Fibroblast of the conjunctiva (primary cell): ENCODE results near the gene RGS11.

ENCODE experiments used
- DNase-seq: peaks from one replicate; pipeline ENCODE4 v3.0.0-alpha.2; 2010; ENCODE audit warnings: low read depth

Gene RGS11

GRCh38 chr16:229731-230281, 45.9 kb downstream of the RGS11 start:
- no peak for DNase-seq

- peak; percentile 47 for DNase-seq
Measured at GRCh38 chr16:228852-229730, 46.7 kb downstream of the RGS11 start, which contains the start of gene LUC7L. LUC7L (minus strand) TSS chr16:229449; CDS start chr16:229339, 110 bp downstream.

- DNase-seq = no peak
Measured at GRCh38 chr16:228151-228851, 47.4 kb downstream of the RGS11 start.

GRCh38 chr16:220021-220420, 55.7 kb downstream of the RGS11 start:
- DNase-seq = no peak
